ENCODE measurements around the gene CYFIP1. TPM values are rescaled to one million over a fixed set of nuclear protein-coding genes. Genes with fewer than 3 reads are reported as not detected.

The CYFIP1 gene
- polyA plus RNA-seq, 1 donor from 2014 or later = 9.3 TPM

- H3K4me2 ChIP-seq (ENCODE audit: low read length) = no peak overlapping the region
- no peaks in the 10 kb centered on the region for H3F3A ChIP-seq (ENCODE audit: insufficient read depth, low read length, poor library complexity, severe bottlenecking)
- H3K36me3 ChIP-seq (ENCODE audit: insufficient read depth, low read length) = no peaks in the 10 kb centered on the region
- H3K27me3 ChIP-seq (ENCODE audit: insufficient read depth, low read depth, low read length) = no peaks in the 10 kb centered on the region
- H3K79me2 ChIP-seq (replicated peaks; ENCODE audit: insufficient read depth, low read length) = no peaks in the 10 kb centered on the region
- H3K4me3 ChIP-seq (ENCODE audit: low read length) = no peak overlapping the region
- H3K9me2 ChIP-seq (ENCODE audit: insufficient read depth, low read length) = no peaks in the 10 kb centered on the region
- H3K27ac ChIP-seq (ENCODE audit: low read length) = no peak overlapping the region
- no peak overlapping the region for H3K9ac ChIP-seq (ENCODE audit: low read length)
- H4K20me1 ChIP-seq (ENCODE audit: insufficient read depth) = no peaks in the 10 kb centered on the region
- no peaks in the 10 kb centered on the region for H3K9me3 ChIP-seq (ENCODE audit: low read length)
- no peak overlapping the region for H2AFZ ChIP-seq (ENCODE audit: low read depth, low read length)
- TF ChIP-seq RAD21 (conservative IDR thresholded peaks at IDR 0.05) = no peak
- no peak for TF ChIP-seq SMC3 (conservative IDR thresholded peaks at IDR 0.05; ENCODE audit: poor library complexity)
- TF ChIP-seq TAF1 (IDR thresholded peaks at IDR 0.05; ENCODE audit: low read depth) = no peak
- no peak for TF ChIP-seq EP300 (conservative IDR thresholded peaks at IDR 0.05; ENCODE audit: poor library complexity, severe bottlenecking)
- TF ChIP-seq POLR2AphosphoS5 (IDR thresholded peaks at IDR 0.05) = no peak
- TF ChIP-seq REST (IDR thresholded peaks at IDR 0.05; ENCODE audit: borderline replicate concordance) = no peak
- TF ChIP-seq CTCF (IDR thresholded peaks at IDR 0.05; ENCODE audit: poor library complexity, severe bottlenecking) = no peak
- TF ChIP-seq MXI1 (conservative IDR thresholded peaks at IDR 0.05; ENCODE audit: poor library complexity, severe bottlenecking) = no peak
- no peak for TF ChIP-seq EZH2 (IDR thresholded peaks at IDR 0.05; ENCODE audit: borderline replicate concordance, insufficient read depth, low read length, poor library complexity, severe bottlenecking)
Measured at GRCh38 chr15:22918056-22918455, 62.1 kb downstream of the CYFIP1 start.

- Histone ChIP-seq H4K20me1 (ENCODE audit: insufficient read depth) (no peaks in the 10 kb centered on the region), H3K79me2 (replicated peaks; ENCODE audit: insufficient read depth, low read length) (no peaks in the 10 kb centered on the region), H3F3A (ENCODE audit: insufficient read depth, low read length, poor library complexity, severe bottlenecking) (no peaks in the 10 kb centered on the region), H3K36me3 (ENCODE audit: insufficient read depth, low read length) (no peaks in the 10 kb centered on the region), H3K9me2 (ENCODE audit: insufficient read depth, low read length) (no peaks in the 10 kb centered on the region), H3K27ac (ENCODE audit: low read length) (no peak overlapping the region), H3K4me2 (ENCODE audit: low read length) (no peak overlapping the region), H3K9ac (ENCODE audit: low read length) (no peak overlapping the region), H3K27me3 (ENCODE audit: insufficient read depth, low read depth, low read length) (no peaks in the 10 kb centered on the region), H2AFZ (ENCODE audit: low read depth, low read length) (no peak overlapping the region), H3K4me3 (ENCODE audit: low read length) (no peak overlapping the region), H3K9me3 (ENCODE audit: low read length) (no peaks in the 10 kb centered on the region)
- TF ChIP-seq EZH2 (IDR thresholded peaks at IDR 0.05; ENCODE audit: borderline replicate concordance, insufficient read depth, low read length, poor library complexity, severe bottlenecking) (no peak), TAF1 (IDR thresholded peaks at IDR 0.05; ENCODE audit: low read depth) (no peak), REST (IDR thresholded peaks at IDR 0.05; ENCODE audit: borderline replicate concordance) (no peak), CTCF (IDR thresholded peaks at IDR 0.05; ENCODE audit: poor library complexity, severe bottlenecking) (no peak), EP300 (conservative IDR thresholded peaks at IDR 0.05; ENCODE audit: poor library complexity, severe bottlenecking) (no peak), SMC3 (conservative IDR thresholded peaks at IDR 0.05; ENCODE audit: poor library complexity) (no peak), MXI1 (conservative IDR thresholded peaks at IDR 0.05; ENCODE audit: poor library complexity, severe bottlenecking) (no peak)
Measured at GRCh38 chr15:22917556-22917955, 62.6 kb downstream of the CYFIP1 start.

All from neural cell (in vitro differentiated cells).